KBM-7 (cell line): Measurements from ENCODE around the gene PSMB9.
"Not testable (repeated sequence)": the region's sequence is repeated elsewhere in the genome, so short reads cannot be mapped to it uniquely, and the experiment has no call there.

Source experiments
- DNase-seq: peaks from one replicate; pipeline ENCODE4 v3.0.0-alpha.2; 2015
- in situ Hi-C: fragments of 300-500 bp; cut with MboI; formaldehyde crosslinking; loops from 2 replicates; pipeline ENCODE4 v1.14.3; 2020; ENCODE audit warnings: low sequenced_read_pairs, low pct_unique_long_range_greater_than_20kb, mixed read lengths

PSMB9 gene

DNA sequence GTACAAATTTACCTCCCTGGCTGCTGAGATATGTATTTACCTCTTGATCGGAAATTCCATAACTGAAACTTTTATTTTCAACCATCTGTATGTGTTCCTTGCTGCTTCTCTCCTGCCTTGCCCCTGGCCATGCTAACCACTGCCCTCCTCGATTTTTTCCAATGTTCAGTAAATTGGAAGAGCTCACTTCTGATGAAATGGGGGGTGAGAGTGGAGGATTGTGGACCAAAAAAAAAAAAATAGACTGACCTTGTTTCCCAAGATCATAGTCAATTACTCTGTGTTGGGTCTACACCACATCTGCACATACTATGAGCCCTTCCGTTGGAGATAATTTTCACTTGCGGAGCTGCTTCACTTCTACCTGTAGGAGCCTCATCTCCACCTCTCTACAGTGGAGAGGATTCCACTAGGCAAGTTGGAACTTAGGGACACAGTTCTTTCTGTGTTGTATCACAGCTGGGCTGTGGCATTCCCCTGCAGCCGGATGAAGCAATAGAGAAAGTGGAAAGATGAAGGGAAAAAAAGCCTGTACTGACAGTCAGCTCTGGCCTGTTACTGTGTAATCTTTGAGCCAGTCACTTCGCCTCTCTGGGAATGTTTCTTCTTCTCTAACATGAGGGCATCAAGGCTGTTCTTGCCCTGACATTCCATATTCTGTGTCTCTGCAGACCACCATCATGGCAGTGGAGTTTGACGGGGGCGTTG lies 1.6 kb downstream of the PSMB9 start:
- in situ Hi-C loops, result no loop called here
- no peak for DNase-seq

DNA sequence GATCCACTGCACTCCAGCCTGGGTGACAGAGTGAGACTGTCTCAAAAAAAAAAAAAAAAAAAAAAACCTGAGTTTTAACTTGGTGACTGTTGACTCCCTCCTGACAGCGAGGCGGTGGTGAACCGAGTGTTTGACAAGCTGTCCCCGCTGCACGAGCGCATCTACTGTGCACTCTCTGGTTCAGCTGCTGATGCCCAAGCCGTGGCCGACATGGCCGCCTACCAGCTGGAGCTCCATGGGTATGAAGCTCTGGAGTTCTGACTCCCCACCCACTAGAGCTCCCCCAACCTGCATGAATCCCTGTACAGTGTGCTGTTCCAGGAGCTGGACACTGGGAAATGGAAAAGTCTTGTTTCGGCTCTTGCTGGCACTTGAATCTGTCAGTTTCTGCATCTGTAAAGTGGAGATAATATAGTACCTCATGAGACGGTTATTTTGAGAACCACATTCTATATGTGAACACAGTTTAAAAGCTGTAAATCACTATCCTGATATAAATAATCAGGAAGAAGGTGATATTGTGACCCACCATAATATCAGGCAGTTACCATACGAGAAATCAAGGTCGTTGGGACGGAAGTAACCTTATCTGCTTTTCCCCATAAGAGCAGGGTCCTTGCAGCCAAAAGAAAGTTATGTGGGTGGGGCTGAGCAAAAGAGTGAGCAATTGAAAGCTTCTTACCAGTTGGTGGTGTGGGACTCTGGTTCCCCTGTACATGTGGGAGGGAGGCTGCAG lies 3.3 kb downstream of the PSMB9 start:
- DNase-seq, result no peak
- in situ Hi-C loops, result no loop called here

DNA sequence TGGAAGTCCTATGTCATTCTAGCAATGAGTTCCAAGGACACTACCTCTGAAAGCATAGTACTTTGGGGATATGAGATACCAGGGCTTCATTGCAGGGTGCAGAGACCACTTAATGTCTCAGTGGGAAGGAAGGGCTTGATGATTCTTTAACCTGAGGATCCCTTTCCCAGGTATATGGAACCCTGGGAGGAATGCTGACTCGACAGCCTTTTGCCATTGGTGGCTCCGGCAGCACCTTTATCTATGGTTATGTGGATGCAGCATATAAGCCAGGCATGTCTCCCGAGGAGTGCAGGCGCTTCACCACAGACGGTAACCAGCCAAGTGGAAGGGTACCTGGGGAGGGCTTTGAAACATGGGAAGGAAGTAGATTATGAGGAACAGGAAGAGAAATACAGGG lies 4.2 kb downstream of the PSMB9 start:
- DNase-seq, result no peak
- in situ Hi-C loops, result no loop called here

DNA sequence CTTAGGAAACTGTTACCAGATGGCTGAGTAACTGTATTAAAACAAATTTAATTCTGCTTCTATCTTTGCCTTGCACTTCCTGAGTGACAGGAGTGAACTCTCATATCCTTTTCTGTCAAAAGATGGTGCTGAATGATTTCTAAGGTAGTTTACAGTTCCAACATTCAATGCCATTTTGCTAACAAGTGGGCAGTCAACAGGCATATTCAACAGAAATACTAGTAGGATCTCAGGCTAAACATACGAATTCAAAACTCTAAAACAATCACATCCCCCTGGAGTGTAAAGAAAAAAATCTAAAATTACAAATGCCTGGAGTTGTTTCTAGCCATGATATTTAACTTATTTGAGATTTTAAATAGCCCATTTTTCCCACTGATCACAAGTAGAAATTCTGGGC lies 6.7 kb downstream of the PSMB9 start:
- in situ Hi-C loops, result no loop called here
- no peak for DNase-seq

DNA sequence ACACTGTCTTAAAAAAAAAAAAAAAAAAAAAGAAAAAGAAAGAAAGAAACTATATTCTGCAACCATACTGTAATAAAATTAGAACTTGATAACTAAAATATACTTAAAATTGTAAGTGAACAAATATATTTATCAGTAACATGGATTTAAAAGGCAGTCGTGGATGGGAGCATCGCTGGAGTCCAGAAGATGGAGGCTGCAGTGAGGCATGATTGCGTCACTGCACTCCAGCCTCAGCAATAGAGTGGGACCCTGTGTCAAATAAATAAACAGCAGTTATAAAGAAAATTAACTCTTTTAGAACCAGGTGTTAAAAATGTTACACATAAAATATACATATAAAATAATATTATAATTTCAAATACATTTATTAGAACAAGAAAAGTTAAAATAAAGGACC lies 8.7 kb downstream of the PSMB9 start:
- in situ Hi-C loops, result no loop called here
- DNase-seq, result no peak

DNA sequence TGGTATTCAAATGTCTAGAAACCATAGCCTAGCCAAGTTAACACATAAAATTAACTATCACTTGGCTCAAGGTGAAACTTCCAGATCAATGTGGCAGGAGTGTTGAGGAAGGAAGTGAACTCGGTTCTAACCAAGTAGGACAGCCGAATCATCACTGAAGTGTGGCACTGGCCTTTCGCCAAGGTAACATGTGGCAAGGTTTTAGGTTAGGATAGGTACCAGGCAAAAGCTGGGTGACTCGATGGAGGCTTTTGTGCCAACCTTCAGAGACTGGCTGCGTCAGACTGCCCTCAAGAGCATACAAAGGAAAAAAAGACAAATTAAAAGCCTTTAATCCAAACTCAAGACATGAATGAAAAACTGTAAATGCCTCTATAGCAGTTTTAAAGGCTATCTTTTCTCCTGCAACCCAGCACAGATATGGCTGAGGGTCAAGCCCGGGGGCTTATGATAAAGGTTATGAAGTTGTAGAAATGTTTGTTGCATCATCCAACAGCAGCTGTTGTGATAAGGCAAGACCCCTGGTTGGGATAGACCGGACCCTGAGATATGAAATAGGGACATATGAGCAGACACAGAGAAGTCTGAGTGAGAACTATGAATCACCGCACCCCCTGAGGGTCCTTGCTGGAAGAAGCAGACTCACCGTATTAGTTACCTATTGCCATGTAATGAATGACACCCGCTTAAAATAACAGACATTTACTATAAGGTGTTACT lies 11.9 kb downstream of the PSMB9 start:
- in situ Hi-C loops, result no loop called here

DNA sequence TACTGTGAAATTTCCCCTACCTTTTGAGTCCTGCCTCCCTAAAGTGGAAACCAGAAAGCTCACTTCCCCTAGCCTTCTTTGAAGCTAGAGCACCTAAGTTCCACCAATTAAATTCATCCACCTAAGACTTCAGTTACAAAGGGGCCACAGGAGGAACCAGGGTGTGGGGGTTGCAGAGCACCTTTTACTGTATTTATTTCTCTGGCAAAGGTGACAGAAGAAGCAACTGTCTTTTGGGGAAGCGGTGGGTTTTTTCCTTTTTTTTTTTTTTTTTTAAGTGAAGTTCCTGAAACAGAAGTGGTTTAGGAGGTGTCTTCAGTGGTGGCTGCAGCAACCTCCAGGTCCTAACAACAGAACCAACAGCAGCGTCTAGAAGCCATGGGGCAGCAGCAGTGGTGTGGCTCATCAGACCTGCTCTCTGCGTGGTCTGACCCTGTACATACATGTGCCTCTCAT lies 13.1 kb downstream of the PSMB9 start:
- DNase-seq, result peak; percentile 66
- in situ Hi-C loops, result no loop called here

More for the DNA sequence above, 11.9 kb downstream of the PSMB9 start:
- DNase-seq, result no peak

DNA sequence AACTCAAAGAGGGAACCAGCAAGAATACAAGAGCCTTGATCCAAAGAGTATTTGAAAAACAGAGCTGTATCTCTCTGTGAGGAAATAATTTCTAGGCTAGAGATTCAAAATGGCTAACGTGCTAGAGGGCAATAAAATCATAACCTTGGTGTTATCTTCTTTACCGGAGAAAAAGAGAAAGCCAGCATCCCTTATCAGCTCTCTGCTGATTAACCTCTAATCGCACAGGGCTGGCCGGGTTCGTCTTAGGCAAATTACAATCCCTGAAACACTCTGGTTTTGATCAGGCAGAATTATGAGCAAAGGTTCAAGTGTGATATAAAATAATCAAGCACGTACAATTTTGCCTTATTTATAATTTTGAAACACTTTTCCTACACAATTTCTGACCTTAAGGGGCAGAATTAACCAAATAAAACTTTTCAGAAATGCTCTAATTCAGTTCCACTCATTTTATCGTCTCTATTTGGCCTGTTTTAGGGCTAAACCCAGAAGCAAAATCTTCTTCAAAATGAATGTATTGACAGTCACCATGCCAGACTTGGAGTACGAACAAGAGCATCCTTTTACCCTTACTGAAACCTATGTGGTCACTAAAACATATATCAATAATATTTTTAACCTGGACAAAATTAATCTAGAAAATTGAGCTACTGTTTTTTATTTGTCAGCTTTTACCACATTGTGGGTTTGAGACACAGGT lies 13.7 kb downstream of the PSMB9 start:
- DNase-seq, result no peak
- in situ Hi-C loops, result no loop called here

DNA sequence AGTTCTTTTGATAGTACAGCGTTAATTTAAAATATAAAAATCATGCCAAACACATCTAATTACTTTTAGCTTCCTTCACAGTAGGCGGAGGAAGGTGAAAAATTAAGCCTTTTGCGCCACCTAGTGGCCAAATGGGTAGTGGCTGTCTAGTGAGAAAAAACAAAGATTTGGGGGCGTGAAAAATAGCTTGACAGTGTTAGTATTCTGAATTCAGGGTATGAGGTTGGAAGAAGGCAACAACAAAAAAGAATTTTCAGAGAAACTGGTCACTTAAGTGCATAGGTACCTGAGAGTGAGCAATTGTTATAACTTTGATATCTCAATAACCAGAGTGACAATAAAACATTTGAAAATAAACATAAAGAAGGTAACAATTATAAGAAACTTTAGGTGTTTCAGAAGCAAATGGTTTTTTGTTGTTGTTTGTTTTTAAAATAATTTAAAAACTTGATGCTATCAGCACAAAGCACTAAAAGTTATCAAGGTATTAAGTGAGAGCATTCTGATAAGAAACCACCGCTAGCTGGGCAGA lies 14.3 kb downstream of the PSMB9 start:
- in situ Hi-C loops, result no loop called here
- DNase-seq, result peak; percentile 94

DNA sequence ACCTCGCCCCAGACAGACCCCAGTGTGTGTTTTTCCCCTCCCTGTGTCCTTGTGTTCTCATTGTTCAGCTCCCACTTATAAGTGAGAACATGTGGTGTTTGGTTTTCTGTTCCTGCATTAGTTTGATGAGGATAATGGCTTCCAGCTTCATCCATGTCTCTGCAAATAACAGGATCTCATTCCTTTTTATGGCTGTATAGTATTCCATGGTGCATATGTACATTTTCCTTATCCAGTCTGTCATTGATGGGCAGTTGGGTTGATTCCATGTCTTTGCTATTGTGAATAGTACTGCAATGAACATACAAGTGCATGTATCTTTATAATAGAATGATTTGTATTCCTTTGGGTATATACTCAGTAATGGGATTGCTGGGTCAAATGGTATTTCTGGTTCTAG lies 20.0 kb downstream of the PSMB9 start:
- in situ Hi-C loops, result not testable (repeated sequence)

DNA sequence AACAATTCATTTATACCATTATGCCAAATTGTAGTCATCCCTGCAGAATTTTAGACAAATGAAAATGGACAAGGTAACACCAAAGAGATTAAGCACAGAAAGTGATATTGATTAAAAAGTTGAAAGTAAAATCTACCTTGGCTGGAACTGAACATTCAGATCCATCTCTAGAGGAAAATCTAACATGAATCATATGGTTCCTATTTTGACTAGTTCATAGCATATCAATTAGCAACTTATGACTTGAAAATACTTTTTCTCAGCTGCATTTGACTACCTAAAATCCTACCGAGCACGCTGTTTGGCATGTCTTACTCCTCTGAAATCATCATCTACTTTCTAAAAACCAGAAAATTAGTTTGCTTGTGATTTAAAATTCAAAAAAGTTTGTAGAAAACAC lies 22.6 kb downstream of the PSMB9 start:
- in situ Hi-C loops, result no loop called here
- no peak for DNase-seq

More for the DNA sequence above, 20.0 kb downstream of the PSMB9 start:
- not testable (repeated sequence) for DNase-seq

DNA sequence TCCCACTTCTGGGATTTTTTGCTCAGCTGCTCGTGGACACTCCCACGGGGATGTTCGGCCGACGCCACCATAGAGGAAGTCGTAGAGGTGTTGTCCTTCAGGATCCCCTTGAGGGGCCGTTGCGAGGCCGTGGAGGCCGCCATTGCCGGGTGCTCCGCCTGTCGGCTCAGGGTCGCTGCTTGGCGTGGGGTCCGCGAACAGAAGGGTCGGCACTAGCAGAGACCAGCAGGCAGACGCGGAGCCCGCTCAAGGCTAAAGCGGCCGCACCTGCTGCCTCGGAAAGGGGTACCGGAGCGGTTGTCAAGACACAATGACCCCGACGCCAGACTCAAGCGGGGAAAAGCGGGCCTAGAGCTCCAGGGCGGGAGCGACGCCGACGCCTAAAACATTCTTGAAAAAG lies 25.7 kb downstream of the PSMB9 start:
- in situ Hi-C loops, result loop anchor here (10.0 kb wide), 1 partner anchor 55 kb away; no protein-coding TSS in a partner anchor
- DNase-seq, result no peak

DNA sequence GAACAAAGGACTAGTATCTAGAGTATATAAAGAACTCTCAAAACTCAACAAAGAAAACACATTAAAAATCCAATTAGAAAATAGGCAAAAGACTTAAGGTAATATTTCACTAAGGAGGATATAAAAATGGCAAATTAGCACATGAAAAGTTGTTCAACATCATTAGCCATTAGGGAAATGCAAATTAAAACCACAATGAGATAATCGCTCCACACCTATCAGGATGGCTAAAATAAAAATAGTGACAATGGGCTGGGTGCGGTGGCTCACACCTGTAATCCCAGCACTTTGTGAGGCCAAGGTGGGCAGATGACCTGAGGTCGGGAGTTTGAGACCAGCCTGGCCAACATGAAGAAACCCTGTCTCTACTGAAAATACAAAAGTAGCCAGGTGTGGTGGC lies 27.0 kb downstream of the PSMB9 start:
- DNase-seq, result not testable (repeated sequence)
- in situ Hi-C loops, result loop anchor here (10.0 kb wide), 1 partner anchor 54 kb away; no protein-coding TSS in a partner anchor

DNA sequence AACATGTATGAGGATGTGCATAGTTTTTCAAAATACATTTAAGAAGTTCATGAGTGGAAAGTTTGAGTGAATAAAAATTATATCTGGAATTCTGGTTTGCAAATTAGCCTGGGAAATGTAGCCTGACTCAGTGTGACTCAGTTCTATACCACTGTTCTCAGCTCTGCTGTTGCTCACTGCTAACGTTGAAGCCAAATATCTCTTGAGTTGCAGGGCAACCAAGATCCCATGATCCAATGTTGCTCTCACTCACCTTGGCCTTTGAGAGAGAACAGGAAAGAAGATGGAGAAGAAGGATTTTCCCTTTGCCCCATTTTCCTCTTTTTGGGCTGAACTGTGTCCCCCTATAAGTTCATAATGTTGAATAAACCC lies 28.9 kb downstream of the PSMB9 start:
- in situ Hi-C loops, result loop anchor here (10.0 kb wide), 1 partner anchor 52 kb away; no protein-coding TSS in a partner anchor
- DNase-seq, result no peak

DNA sequence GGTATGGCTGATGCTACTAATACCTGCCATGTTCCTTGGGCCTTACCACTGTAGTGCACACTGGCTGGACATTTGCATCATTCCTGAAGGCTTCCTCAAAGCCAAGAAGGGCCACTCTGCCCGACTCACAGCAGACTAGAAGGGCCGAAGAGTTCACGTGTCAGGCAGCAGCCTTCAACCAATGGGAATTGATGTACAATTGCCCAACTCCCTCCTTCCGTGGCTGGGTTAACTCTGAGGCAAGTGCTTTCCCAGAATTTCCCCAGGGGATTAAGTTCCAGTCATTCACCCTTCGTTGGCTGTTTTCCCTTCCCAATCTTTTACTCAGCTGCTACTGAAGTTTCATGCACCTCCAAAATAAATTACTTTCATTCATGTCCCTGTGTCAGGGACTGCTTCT lies 29.8 kb downstream of the PSMB9 start:
- DNase-seq, result no peak
- in situ Hi-C loops, result loop anchor here (10.0 kb wide), 1 partner anchor 51 kb away; no protein-coding TSS in a partner anchor

DNA sequence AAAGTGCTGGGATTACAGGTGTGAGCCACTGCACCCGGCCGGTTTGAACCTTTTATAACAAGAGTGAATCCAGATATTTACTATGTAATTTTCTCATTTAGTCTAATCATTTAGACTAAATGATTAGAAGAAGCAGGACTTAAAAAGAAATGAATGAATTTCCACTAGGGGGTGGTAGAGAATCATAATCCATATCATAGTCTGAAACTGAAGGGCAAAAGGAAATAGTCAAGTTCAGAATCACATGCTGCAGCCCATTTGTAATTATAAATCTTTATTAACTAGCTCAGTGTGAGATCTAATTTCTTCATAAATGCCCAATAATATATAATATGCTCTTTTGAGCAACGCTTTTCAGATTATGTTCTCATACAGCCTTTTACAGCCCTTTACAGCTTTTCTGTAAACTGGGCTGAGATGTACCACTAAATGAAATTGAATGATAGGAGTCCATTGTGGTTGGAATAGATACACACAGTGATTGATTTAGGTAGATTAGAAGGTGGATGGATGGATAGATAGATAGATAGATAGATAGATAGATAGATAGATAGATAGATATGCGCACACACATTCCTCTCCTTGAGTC lies 31.8 kb downstream of the PSMB9 start:
- in situ Hi-C loops, result loop anchor here (10.0 kb wide), 1 partner anchor 49 kb away; no protein-coding TSS in a partner anchor
- DNase-seq, result peak; percentile 82

DNA sequence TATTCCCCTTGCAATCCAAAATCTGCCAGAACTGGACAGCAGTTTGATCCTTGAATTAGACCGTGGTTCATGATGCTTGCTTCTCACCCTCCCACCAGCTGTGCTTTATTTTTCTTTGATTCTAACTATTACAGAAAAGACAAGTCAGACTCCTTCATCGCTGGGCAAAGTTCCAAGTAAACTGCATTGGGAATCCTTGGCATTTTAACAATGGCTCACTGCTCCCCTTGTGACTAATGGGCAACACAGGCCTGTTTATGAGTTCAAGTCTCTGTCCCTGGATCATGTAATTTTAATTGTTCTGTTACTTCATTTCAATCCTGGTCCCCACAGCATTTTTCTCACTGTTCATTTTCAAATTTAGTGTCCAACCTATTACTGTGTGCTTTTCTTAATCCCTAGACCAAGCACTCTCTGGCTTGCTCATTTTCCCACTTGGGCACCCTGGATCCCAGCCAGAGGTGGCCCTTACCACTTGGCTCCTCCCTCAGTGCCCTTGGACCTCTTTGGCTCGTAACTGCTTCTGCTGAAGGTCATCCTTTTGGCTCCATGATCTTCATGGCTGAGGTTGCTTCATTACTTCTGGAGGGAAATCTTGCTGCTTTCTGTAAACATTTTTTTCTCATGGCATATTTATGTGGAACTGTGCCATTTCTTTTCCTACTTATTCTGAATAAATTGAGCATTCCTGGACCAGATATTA lies 32.8 kb downstream of the PSMB9 start:
- DNase-seq, result no peak
- in situ Hi-C loops, result loop anchor here (10.0 kb wide), 1 partner anchor 48 kb away; no protein-coding TSS in a partner anchor

DNA sequence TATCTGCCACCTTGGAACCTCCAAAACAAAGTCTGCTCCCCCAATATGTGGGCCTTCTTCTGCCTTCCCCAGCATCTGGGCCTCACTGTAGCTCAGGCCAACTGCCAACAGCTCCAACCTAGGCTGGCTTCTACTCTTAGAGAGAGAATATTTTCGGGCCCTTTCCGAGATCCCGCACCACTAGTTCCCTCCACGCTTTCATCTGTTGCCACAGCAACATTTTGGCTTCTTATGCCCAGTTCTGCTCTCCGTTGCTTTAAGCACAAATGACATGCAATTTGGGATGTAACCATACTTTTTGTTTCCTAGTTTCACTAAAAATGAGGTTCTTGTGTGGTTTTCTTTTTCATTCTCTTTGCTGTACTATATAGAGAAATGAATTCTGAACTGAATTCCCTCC lies 33.6 kb downstream of the PSMB9 start:
- no peak for DNase-seq
- in situ Hi-C loops, result loop anchor here (10.0 kb wide), 1 partner anchor 47 kb away; no protein-coding TSS in a partner anchor
